Duodenal mucosa (tissue), 2 donors: ENCODE data around the gene MAML3.

ENCODE experiments used
- H3K27ac ChIP-seq: one replicate; pipeline ENCODE4 v1.7.0; 2013; ENCODE audit warnings: low read depth, low read length
- H3K27me3 ChIP-seq, 2 donors: one replicate each; pipeline ENCODE4 v1.7.0; 2013; ENCODE audit warnings: low read length in 2 of 2, control low read depth in 1 of 2; ENCODE audit not compliant: insufficient read depth in 2 of 2, control insufficient read depth in 1 of 2
- H3K36me3 ChIP-seq, 2 donors: one replicate each; pipeline ENCODE4 v1.7.0; 2013; ENCODE audit warnings: low read length in 2 of 2, control low read depth in 1 of 2; ENCODE audit not compliant: insufficient read depth in 2 of 2, control insufficient read depth in 1 of 2
- H3K4me1 ChIP-seq, 2 donors: one replicate each; pipeline ENCODE4 v1.7.0; 2013; ENCODE audit warnings: low read length in 2 of 2, control low read depth in 1 of 2; ENCODE audit not compliant: insufficient read depth in 2 of 2, control insufficient read depth in 1 of 2
- H3K4me3 ChIP-seq, 2 donors: one replicate each; pipeline ENCODE4 v1.7.0; 2013; ENCODE audit warnings: low read length in 2 of 2, low read depth in 1 of 2
- H3K9ac ChIP-seq, 2 donors: one replicate each; pipeline ENCODE4 v1.7.0; 2013; ENCODE audit warnings: low read length in 2 of 2, low read depth in 1 of 2
- H3K9me3 ChIP-seq, 2 donors: one replicate each; pipeline ENCODE4 v1.7.0; 2013; ENCODE audit warnings: low read length in 2 of 2, control low read depth in 1 of 2; ENCODE audit not compliant: control insufficient read depth in 1 of 2

The MAML3 gene

DNA sequence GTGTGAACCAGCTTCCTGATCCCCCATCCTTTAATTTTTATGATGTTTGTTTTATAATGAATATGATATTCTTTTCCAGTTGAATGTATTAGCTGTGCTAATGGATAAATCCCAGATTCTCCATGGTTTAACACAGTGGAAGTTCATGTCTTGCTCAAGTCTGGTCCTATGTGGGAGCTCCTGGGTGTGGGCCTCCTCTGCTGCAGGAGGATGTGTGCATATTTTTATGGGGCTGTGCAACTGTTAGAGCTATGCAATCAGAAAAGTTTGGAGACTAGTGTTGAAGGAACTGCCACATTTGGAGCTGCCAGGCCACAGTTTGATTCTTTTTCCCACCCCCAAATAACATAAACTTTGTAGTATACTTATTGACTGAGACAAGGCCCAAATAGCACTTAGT is 463.6 kb downstream of the MAML3 start:
- Histone ChIP-seq H3K36me3 (no peaks in the 10 kb centered on the region), H3K27me3 (no peaks in the 10 kb centered on the region), H3K4me3 (no peak overlapping the region), H3K27ac (no peak overlapping the region), H3K4me1 (peaks cover 25 to 34% of the 10 kb centered on the region in 2 donors), H3K9ac (no peak overlapping the region), H3K9me3 (no peaks in the 10 kb centered on the region)

DNA sequence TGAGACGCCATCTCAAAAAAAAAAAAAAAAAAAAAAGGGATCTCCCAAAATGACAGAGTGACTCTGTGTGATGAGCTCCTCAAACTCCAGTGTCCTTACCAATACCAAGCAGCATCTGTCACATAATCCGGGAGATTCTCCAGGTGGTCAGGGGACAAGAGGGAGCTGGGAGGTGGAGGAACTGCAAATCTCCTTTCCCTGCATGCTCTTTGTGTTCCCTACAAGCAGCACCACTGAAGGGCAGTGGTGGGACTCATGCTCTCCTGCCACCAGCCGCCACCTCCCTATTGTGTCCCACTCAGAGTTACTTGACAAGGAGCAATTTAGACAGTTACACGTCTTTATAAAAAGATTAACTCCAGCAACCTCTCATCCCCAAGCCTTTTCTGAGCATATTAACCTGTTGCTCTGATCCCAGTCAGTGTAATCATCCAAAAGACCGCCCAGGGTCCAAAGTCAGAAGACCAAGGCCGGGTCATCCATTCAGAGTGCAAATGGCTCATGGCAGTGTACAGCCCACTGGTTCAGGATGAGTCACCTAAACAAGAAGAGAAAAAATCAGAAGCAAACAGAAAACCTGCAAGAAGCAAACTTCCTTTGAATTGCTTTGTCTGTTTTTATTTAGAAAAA is 464.8 kb downstream of the MAML3 start:
- Histone ChIP-seq H3K36me3 (peaks cover 0 to 10% of the 10 kb centered on the region in 2 donors), H3K9me3 (no peaks in the 10 kb centered on the region), H3K27me3 (no peaks in the 10 kb centered on the region), H3K4me3 (peak overlapping the region in 1 of 2 donors; percentile 29), H3K27ac (no peak overlapping the region), H3K4me1 (peaks cover 25 to 38% of the 10 kb centered on the region in 2 donors), H3K9ac (no peak overlapping the region)

DNA sequence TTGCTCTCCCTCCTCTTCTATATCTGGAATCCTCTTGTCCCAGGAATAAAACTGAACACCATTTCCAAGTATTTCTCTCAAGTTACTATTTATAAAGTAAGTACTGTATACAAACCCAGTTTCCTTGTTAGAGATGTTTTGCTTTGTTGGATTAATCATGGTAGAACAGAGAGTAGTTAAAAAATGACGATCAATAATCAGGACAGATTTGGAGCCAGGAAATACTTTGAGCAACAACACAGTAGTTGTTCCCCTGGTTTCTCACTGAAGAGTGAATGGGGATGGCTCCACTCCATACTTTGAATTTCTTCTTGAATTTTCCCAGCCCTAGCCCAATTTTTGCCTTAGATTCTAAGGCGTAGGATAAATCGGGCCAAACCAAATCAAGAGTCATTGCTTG is 467.0 kb downstream of the MAML3 start:
- Histone ChIP-seq H3K4me1 (peaks cover 34 to 45% of the 10 kb centered on the region in 2 donors), H3K27ac (no peak overlapping the region), H3K9me3 (no peaks in the 10 kb centered on the region)

DNA sequence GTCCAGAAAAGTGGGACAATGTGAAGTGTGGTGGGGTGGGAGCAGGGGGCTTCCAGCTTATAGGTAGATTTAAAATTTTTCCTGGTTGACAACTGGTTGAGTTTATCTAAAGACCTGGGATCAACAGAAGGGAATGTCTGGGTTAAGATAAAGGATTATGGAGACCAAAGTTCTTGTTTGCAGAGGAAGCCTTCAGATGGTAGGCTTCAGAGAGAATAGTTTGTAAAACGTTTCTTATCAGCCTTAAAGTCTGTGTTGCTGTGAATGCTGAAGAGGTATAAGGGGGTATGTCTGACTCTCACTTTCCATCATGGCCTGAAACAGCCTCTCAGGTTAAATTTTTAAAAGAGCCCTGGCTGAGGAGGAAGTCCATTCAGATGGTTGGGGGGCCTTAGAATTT is 467.9 kb downstream of the MAML3 start:
- no peak overlapping the region for H3K27ac ChIP-seq
- H3K9me3 ChIP-seq: no peaks in the 10 kb centered on the region

More for the DNA sequence above, 467.0 kb downstream of the MAML3 start:
- Histone ChIP-seq H3K9ac (no peak overlapping the region), H3K4me3 (no peak overlapping the region), H3K36me3 (peaks cover 0 to 14% of the 10 kb centered on the region in 2 donors), H3K27me3 (no peaks in the 10 kb centered on the region)

DNA sequence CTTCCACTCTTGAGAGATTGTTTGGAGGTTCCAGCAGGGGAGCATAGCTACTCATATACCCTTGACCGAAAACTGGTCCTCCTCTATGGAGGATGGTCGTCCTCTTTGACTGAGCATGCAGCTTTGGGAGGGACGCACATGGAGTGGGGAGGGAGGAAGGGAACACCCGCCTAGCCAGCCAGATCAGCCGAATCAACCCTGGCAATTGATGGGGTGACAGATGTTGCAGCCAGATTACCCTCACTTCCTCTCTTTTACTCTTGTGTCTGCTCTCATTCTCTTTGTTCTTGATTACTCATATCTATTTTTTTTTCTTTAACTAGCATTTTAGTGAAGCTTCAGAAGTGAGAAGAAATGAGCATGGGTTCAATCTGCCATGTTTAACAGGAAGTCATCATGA is 468.8 kb downstream of the MAML3 start:
- Histone ChIP-seq H3K27me3 (no peaks in the 10 kb centered on the region), H3K9me3 (no peaks in the 10 kb centered on the region), H3K4me1 (peaks cover 32 to 37% of the 10 kb centered on the region in 2 donors)

More for the DNA sequence above, 467.9 kb downstream of the MAML3 start:
- no peak overlapping the region for H3K4me3 ChIP-seq
- peaks cover 32 to 41% of the 10 kb centered on the region in 2 donors for H3K4me1 ChIP-seq
- H3K27me3 ChIP-seq: no peaks in the 10 kb centered on the region
- peaks cover 0 to 14% of the 10 kb centered on the region in 2 donors for H3K36me3 ChIP-seq
- H3K9ac ChIP-seq: no peak overlapping the region

DNA sequence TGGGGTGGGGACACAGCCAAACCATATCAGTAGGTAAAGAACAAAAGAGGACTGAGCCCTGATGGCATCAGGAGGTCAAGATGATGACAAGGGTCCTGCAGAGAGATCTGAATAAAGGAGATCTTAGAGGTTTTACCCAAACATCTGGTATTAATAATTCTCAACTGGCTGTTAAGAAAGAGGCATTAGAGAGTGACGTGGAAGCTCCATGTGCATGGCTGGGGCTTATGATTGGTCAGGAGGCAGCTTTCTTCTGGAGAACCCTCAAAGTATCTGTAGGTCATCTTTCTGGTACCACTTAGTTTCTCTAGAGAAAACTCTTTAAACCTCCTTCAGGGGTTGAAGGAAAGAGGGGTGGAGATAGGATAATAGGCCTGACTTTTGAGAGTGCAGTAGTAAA is 469.6 kb downstream of the MAML3 start:
- Histone ChIP-seq H3K4me3 (no peak overlapping the region), H3K27me3 (no peaks in the 10 kb centered on the region), H3K9ac (no peak overlapping the region), H3K27ac (no peak overlapping the region), H3K4me1 (peaks cover 32% of the 10 kb centered on the region in 2 donors), H3K36me3 (peaks cover 0 to 26% of the 10 kb centered on the region in 2 donors), H3K9me3 (no peaks in the 10 kb centered on the region)

More for the DNA sequence above, 468.8 kb downstream of the MAML3 start:
- no peak overlapping the region for H3K4me3 ChIP-seq
- H3K9ac ChIP-seq: no peak overlapping the region
- peaks cover 0 to 18% of the 10 kb centered on the region in 2 donors for H3K36me3 ChIP-seq
- H3K27ac ChIP-seq: no peak overlapping the region

DNA sequence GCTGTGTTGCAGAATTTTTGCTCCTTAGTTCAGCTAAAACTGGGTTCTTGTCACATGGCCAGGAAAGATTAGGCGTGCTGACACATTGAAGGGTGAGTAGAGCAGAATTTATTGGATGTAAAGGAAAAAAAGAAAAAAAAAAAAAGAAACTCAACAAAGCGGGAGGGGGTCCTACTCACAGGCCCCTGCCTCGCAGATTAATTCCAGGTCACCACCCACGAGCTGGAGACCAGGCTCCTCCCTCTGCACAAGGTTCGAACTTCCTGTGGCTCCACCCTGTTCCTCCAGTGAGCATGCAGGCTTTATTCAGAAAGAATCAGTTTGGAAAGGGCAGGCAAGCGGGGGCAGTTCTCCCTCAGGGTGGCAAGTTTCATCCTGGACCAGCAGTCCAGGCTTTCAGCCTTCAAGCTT is 471.2 kb downstream of the MAML3 start:
- H3K36me3 ChIP-seq: peaks cover 14 to 37% of the 10 kb centered on the region in 2 donors
- no peak overlapping the region for H3K4me3 ChIP-seq
- peaks cover 27 to 29% of the 10 kb centered on the region in 2 donors for H3K4me1 ChIP-seq
- H3K9ac ChIP-seq: no peak overlapping the region
- H3K27ac ChIP-seq: no peak overlapping the region
- no peaks in the 10 kb centered on the region for H3K27me3 ChIP-seq
- no peaks in the 10 kb centered on the region for H3K9me3 ChIP-seq

DNA sequence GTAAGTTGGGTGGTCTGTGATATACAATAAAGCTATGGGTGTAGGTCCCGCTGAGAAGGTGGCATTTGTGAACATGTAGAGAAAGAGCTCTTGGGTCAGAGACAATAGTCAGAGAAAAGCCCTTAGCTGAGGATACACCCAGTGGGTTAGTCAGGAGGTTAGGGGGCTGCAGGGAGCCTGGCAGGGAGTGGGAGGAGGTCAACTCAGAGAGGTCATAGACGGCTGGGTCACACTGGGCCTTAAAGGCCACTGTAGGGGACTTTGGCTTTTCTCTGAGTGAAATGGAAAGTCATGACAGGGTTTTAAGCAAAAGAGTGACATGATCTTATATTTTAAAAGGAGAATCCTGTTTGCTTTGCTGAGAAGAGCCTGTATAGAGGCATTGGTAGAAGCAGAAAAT is 471.7 kb downstream of the MAML3 start:
- peaks cover 24 to 27% of the 10 kb centered on the region in 2 donors for H3K4me1 ChIP-seq
- no peaks in the 10 kb centered on the region for H3K9me3 ChIP-seq
- no peak overlapping the region for H3K27ac ChIP-seq
- no peak overlapping the region for H3K9ac ChIP-seq
- peaks cover 14 to 37% of the 10 kb centered on the region in 2 donors for H3K36me3 ChIP-seq
- H3K27me3 ChIP-seq: no peaks in the 10 kb centered on the region
- no peak overlapping the region for H3K4me3 ChIP-seq

DNA sequence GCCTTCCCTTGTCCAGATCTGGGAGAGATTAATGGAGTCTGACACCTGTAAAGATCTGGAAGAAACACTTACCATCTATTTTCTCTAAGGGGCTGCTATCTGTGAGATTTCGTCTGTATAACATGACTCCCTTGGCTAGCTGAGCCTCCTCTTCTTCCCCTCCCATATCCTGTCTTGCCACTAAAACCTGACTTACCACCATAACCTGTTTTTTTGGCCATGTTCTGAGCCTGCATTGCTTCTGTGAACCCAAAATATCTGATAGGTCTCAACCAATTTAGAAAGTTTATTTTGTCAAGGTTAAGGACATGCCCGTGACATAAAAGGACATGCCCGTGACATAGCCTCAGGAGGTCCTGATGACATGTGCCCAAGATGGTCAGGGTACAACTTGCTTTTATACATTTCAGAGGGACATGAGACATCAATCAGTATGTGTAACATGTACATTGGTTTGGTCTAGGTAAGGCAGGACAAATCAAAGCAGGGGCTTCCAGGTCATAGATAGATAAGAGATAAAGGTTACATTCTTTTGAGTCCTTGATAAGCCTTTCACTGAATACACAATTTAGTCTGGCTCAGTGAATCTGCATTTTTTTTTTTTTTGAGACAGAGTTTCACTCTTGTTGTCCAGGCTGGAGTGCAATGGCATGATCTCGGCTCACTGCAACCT is 476.9 kb downstream of the MAML3 start:
- H3K9me3 ChIP-seq: no peaks in the 10 kb centered on the region
- H3K9ac ChIP-seq: no peak overlapping the region
- H3K27ac ChIP-seq: no peak overlapping the region
- no peaks in the 10 kb centered on the region for H3K27me3 ChIP-seq
- H3K4me1 ChIP-seq: peaks cover 0 to 7% of the 10 kb centered on the region in 2 donors
- peaks cover 16 to 35% of the 10 kb centered on the region in 2 donors for H3K36me3 ChIP-seq
- no peak overlapping the region for H3K4me3 ChIP-seq

DNA sequence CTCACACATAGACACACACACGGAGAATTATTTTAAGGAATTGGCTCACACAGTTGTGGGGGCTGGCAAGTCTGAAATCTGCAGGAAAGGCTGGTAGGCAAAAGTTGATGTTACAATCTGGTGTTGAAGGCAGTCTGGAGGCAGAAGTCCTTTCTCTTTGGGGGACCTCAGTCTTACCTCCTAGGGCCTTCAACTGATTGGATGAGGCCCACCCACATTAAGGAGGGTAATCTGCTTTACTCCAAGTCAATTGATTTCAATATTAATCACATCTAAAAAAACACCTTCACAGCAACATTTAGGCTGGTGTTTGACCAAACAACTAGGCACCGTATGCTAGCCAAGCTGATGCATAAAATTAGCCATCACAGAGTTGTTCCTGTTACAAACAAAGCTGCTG is 477.6 kb downstream of the MAML3 start:
- peaks cover 0 to 6% of the 10 kb centered on the region in 2 donors for H3K4me1 ChIP-seq
- peaks cover 16 to 39% of the 10 kb centered on the region in 2 donors for H3K36me3 ChIP-seq
- H3K9me3 ChIP-seq: no peaks in the 10 kb centered on the region
- H3K9ac ChIP-seq: no peak overlapping the region
- no peaks in the 10 kb centered on the region for H3K27me3 ChIP-seq
- H3K4me3 ChIP-seq: no peak overlapping the region
- no peak overlapping the region for H3K27ac ChIP-seq
